HCT116 (cell line): ENCODE measurements around the gene KNL1. TPM values are rescaled to one million over a fixed set of nuclear protein-coding genes. Genes with fewer than 3 reads are reported as not detected.
"Not testable (repeated sequence)": the region's sequence is repeated elsewhere in the genome, so short reads cannot be mapped to it uniquely, and the experiment has no call there.

ENCODE experiments used
- ATAC-seq: fragments of 200-7000 bp; cut with Tn5 transposase; 2 replicates; pipeline ENCODE4 v1.9.1; 2020; ENCODE audit warnings: mild to moderate bottlenecking, moderate library complexity
- BruUV-seq: library from RNA; stranded (reverse); fragments of 400-500 nt; replicated peaks from 2 replicates; lab custom pipeline; 2021; lab: Mats Ljungman, UMichigan
- CTCF ChIA-PET: fragments of 300-600 bp; sonication (Branson Sonifier 250); formaldehyde crosslinking; loops from one replicate; lab custom pipeline; 2021; ENCODE audit warnings: antibody characterized with exemption; lab: Charles Lee
- POLR2A ChIA-PET: fragments of 300-600, 350-600 bp; sonication (Branson Sonifier 250); formaldehyde crosslinking; loops from one replicate; lab custom pipeline; 2021; ENCODE audit warnings: antibody characterized with exemption; lab: Charles Lee
- RAD21 ChIA-PET, 2 experiments: fragments of 300-600 bp; sonication (Branson Sonifier 250); formaldehyde crosslinking; loops; one replicate each; lab custom pipeline; 2023; ENCODE audit warnings: low total read pairs in 2 of 2; ENCODE audit not compliant: uncharacterized antibody in 2 of 2, unreplicated experiment in 2 of 2, low non-redundant PET in 1 of 2; lab: Charles Lee
- DNase-seq: peaks from one replicate; pipeline ENCODE4 v3.0.0-alpha.2; 2010; ENCODE audit warnings: low read depth, low spot score
- H2AFZ ChIP-seq: fragments of 200-600 bp; shearing (Covaris generic), sonication (generic); 2 replicates; pipeline ENCODE4 v1.6.1; 2017; ENCODE audit warnings: low read depth, mixed run types, mixed read lengths, antibody characterized with exemption, low read length; ENCODE audit not compliant: poor library complexity, severe bottlenecking
- H3K27ac ChIP-seq: 2 replicates; pipeline ENCODE4 v1.5.1; 2012; ENCODE audit warnings: low read depth, low read length
- H3K27me3 ChIP-seq: fragments of 200-600 bp; sonication (generic); 2 replicates; pipeline ENCODE4 v1.6.1; 2016; ENCODE audit warnings: mixed run types, low read length, mixed read lengths; ENCODE audit not compliant: insufficient read depth
- H3K36me3 ChIP-seq, 2 experiments: fragments of 200-500 bp in 1 of 2; fragments of 200-600 bp in 1 of 2; sonication (Bioruptor generic) in 1 of 2; sonication (generic) in 1 of 2; 2 replicates each; pipeline versions ENCODE4 v1.5.1 to v1.6.1; 2014 to 2016; ENCODE audit warnings: low read length in 2 of 2, inconsistent platforms in 1 of 2, mixed read lengths in 1 of 2, mixed run types in 1 of 2; ENCODE audit not compliant: insufficient read depth in 2 of 2, control insufficient read depth in 1 of 2
- H3K4me1 ChIP-seq, 2 experiments: fragments of 200-600 bp in 1 of 2; sonication (generic) in 1 of 2; 2 replicates each; pipeline versions ENCODE4 v1.5.1 to v1.6.1; 2012 to 2017; ENCODE audit warnings: low read length in 2 of 2, inconsistent platforms in 1 of 2, mild to moderate bottlenecking in 1 of 2, mixed read lengths in 1 of 2, mixed run types in 1 of 2, moderate library complexity in 1 of 2; ENCODE audit not compliant: insufficient read depth in 2 of 2, control insufficient read depth in 1 of 2
- H3K4me2 ChIP-seq: fragments of 200-600 bp; sonication (generic); 2 replicates; pipeline ENCODE4 v1.6.1; 2017; ENCODE audit warnings: mixed run types, low read length, mixed read lengths
- H3K4me3 ChIP-seq, 2 experiments: fragments of 200-600 bp in 1 of 2; sonication (generic) in 1 of 2; replicated peaks in 1 of 2; 2 replicates each; pipeline ENCODE4 v1.5.1; 2011 to 2016; ENCODE audit warnings: low read length in 2 of 2, control low read depth in 1 of 2, low read depth in 1 of 2, mild to moderate bottlenecking in 1 of 2, mixed read lengths in 1 of 2, mixed run types in 1 of 2
- H3K79me2 ChIP-seq: fragments of 200-600 bp; sonication (generic); 2 replicates; pipeline ENCODE4 v1.6.1; 2017; ENCODE audit warnings: mild to moderate bottlenecking, mixed run types, low read length, moderate library complexity, mixed read lengths; ENCODE audit not compliant: insufficient read depth
- H3K9ac ChIP-seq: fragments of 200-600 bp; sonication (generic); 2 replicates; pipeline ENCODE4 v1.6.1; 2016; ENCODE audit warnings: low read length, mixed read lengths
- H3K9me2 ChIP-seq: fragments of 200-600 bp; sonication (generic), shearing (Covaris generic); 2 replicates; pipeline ENCODE4 v1.6.1; 2017; ENCODE audit warnings: mixed run types, mild to moderate bottlenecking, moderate library complexity; ENCODE audit not compliant: insufficient read depth
- H3K9me3 ChIP-seq, 2 experiments: fragments of 200-500 bp in 1 of 2; fragments of 200-600 bp in 1 of 2; sonication (Bioruptor generic) in 1 of 2; sonication (generic) in 1 of 2; 2 replicates each; pipeline ENCODE4 v1.6.1; 2014 to 2017; ENCODE audit warnings: low read length in 2 of 2, mixed read lengths in 2 of 2, inconsistent platforms in 1 of 2, low read depth in 1 of 2, mild to moderate bottlenecking in 1 of 2, mixed run types in 1 of 2, moderate library complexity in 1 of 2; ENCODE audit not compliant: control insufficient read depth in 1 of 2, insufficient read depth in 1 of 2
- H4K20me1 ChIP-seq: fragments of 200-600 bp; sonication (generic), shearing (Covaris generic); 2 replicates; pipeline ENCODE4 v1.6.1; 2017; ENCODE audit warnings: mixed run types, mild to moderate bottlenecking, moderate library complexity; ENCODE audit not compliant: insufficient read depth
- JUND ChIP-seq: IDR thresholded peaks from 2 replicates; pipeline ENCODE4 v1.6.1; 2012
- MAX ChIP-seq: IDR thresholded peaks from 2 replicates; pipeline ENCODE4 v1.6.1; 2012
- RAD21 ChIP-seq: IDR thresholded peaks from 2 replicates; pipeline ENCODE4 v1.6.1; 2012; ENCODE audit warnings: low read depth, mild to moderate bottlenecking
- SIN3A ChIP-seq: IDR thresholded peaks from 2 replicates; pipeline ENCODE4 v1.6.1; 2012; ENCODE audit warnings: low read depth
- YY1 ChIP-seq: IDR thresholded peaks from 2 replicates; pipeline ENCODE4 v1.6.1; 2011; ENCODE audit warnings: low read length, low read depth, moderate library complexity, mild to moderate bottlenecking; ENCODE audit not compliant: insufficient replicate concordance; ENCODE audit errors: extremely low read depth
- ZNF274 ChIP-seq: fragments of 200-500 bp; sonication (Bioruptor generic); IDR thresholded peaks from 2 replicates; pipeline ENCODE4 v1.6.1; 2014; ENCODE audit warnings: mild to moderate bottlenecking, low read depth, low read length, inconsistent platforms
- intact Hi-C: fragments of 100-400 bp; cut with micrococcal nuclease; formaldehyde crosslinking; loops from 2 replicates; pipeline ENCODE4 v1.10.0; 2022
- total RNA-seq: library from RNA; stranded (reverse); gene quantifications from one replicate; pipeline ENCODE4 v1.2.1, GENCODE V29; 2021; ENCODE audit not compliant: unreplicated experiment

The KNL1 gene
- total RNA-seq, 1 experiment from 2014 or later = 30.6 TPM

GRCh38 chr15:40680151-40680550 is 86.1 kb downstream of the KNL1 start:
- Histone ChIP-seq H3K27me3 (no peaks in the 10 kb centered on the region), H3K4me3 (no peak overlapping the region), H3K36me3 (no peaks in the 10 kb centered on the region), H3K27ac (no peak overlapping the region), H3K79me2 (no peaks in the 10 kb centered on the region), H3K4me1 (peaks cover 3 to 7% of the 10 kb centered on the region in 2 experiments; a peak in 2 of 4 replicates), H4K20me1 (no peaks in the 10 kb centered on the region), H2AFZ (no peak overlapping the region), H3K4me2 (no peak overlapping the region), H3K9me2 (no peaks in the 10 kb centered on the region), H3K9ac (no peak overlapping the region), H3K9me3 (no peaks in the 10 kb centered on the region)
- ChIA-PET CTCF (interaction anchor here (0.9 kb wide), 1 partner anchor 15 kb away, joined by 3 read pairs; no protein-coding TSS in a partner anchor), POLR2A (interaction anchor here (1.0 kb wide), 1 partner anchor 14 kb away, joined by 3 read pairs; the partner anchor contains the start of gene RAD51), RAD21 (no interaction called here)
- intact Hi-C loops = no loop called here
- ATAC-seq (no peak), DNase-seq (no peak)
- TF ChIP-seq YY1 = no peak
- no peak for TF ChIP-seq ZNF274
- TF ChIP-seq JUND = no peak
- no peak for TF ChIP-seq SIN3A
- TF ChIP-seq MAX = no peak
- TF ChIP-seq RAD21 = no peak
- BruUV-seq = no TSS peak

- RAD21 ChIA-PET, BruUV-seq, H3K79me2 ChIP-seq, DNase-seq, intact Hi-C loops, H3K36me3 ChIP-seq, H2AFZ ChIP-seq, H3K4me1 ChIP-seq, H3K9ac ChIP-seq, H3K4me2 ChIP-seq, ATAC-seq, H3K9me2 ChIP-seq, H4K20me1 ChIP-seq, H3K4me3 ChIP-seq, CTCF ChIA-PET, H3K27ac ChIP-seq, H3K9me3 ChIP-seq, H3K27me3 ChIP-seq: not testable (repeated sequence)
- POLR2A ChIA-PET = interaction anchor here (1.0 kb wide), 1 partner anchor 14 kb away, joined by 3 read pairs; the partner anchor contains the start of gene RAD51
Observed at GRCh38 chr15:40680959-40681358, 86.9 kb downstream of the KNL1 start.
